Measurements from ENCODE around the gene LRRN2.
"Not testable (repeated sequence)": the region's sequence is repeated elsewhere in the genome, so short reads cannot be mapped to it uniquely, and the experiment has no call there.

Gene LRRN2

GRCh38 chr1:204730826-204731459 is 45.4 kb upstream of the LRRN2 start:
- DNase-seq (ENCODE audit: extremely low read depth, low read depth), result no peak
- TF ChIP-seq CTCF (IDR thresholded peaks at IDR 0.05; ENCODE audit: low read depth, low read length), result no peak

- TF ChIP-seq CTCF (IDR thresholded peaks at IDR 0.05; ENCODE audit: low read depth, low read length), result no peak
- DNase-seq (ENCODE audit: extremely low read depth, low read depth), result no peak
Observed at GRCh38 chr1:204729516-204729915, 44.0 kb upstream of the LRRN2 start.

- no peak for TF ChIP-seq CTCF (IDR thresholded peaks at IDR 0.05; ENCODE audit: low read depth, low read length)
- no peak for DNase-seq (ENCODE audit: extremely low read depth, low read depth)
Observed at GRCh38 chr1:204728456-204728855, 42.9 kb upstream of the LRRN2 start.

GRCh38 chr1:204728045-204728444 is 42.5 kb upstream of the LRRN2 start:
- DNase-seq (ENCODE audit: extremely low read depth, low read depth), result no peak
- TF ChIP-seq CTCF (IDR thresholded peaks at IDR 0.05; ENCODE audit: low read depth, low read length), result no peak

- DNase-seq (ENCODE audit: extremely low read depth, low read depth), result not testable (repeated sequence)
Observed at GRCh38 chr1:204727438-204727837, 41.9 kb upstream of the LRRN2 start.

- no peak for TF ChIP-seq CTCF (IDR thresholded peaks at IDR 0.05; ENCODE audit: low read depth, low read length)
- DNase-seq (ENCODE audit: extremely low read depth, low read depth), result no peak
Observed at GRCh38 chr1:204726478-204726877, 40.9 kb upstream of the LRRN2 start.

- no peak for TF ChIP-seq CTCF (IDR thresholded peaks at IDR 0.05; ENCODE audit: low read depth, low read length)
- DNase-seq (ENCODE audit: extremely low read depth, low read depth), result no peak
Observed at GRCh38 chr1:204725821-204726448, 40.4 kb upstream of the LRRN2 start.

Data from AG09319 (cell line).